SK-N-SH (cell line): ENCODE measurements around the gene ACACA.

Experiments
- FOXM1 ChIP-seq: IDR thresholded peaks from 2 replicates; pipeline ENCODE4 v1.4.0; 2012; ENCODE audit warnings: low read depth, mild to moderate bottlenecking
- GABPA ChIP-seq: IDR thresholded peaks from 2 replicates; pipeline ENCODE4 v1.4.0; 2012; ENCODE audit warnings: low read depth, mild to moderate bottlenecking
- NFIC ChIP-seq: IDR thresholded peaks from 2 replicates; pipeline ENCODE4 v1.4.0; 2012; ENCODE audit warnings: borderline replicate concordance
- POLR2AphosphoS5 ChIP-seq: IDR thresholded peaks from 2 replicates; pipeline ENCODE4 v1.6.1; 2012; ENCODE audit warnings: low read depth, low read length
- YY1 ChIP-seq: IDR thresholded peaks from 2 replicates; pipeline ENCODE4 v1.4.0; 2012; ENCODE audit warnings: low read depth, mild to moderate bottlenecking
- TF ChIP-seq, protein P1 (sequence below): fragments of 150-350 bp; IDR thresholded peaks from 2 replicates; pipeline ENCODE4 v1.6.1; 2017; ENCODE audit warnings: antibody characterized with exemption, low read length, low read depth, borderline replicate concordance
- TF ChIP-seq, protein P2 (sequence below): fragments of 200-600 bp; sonication (generic); IDR thresholded peaks from 2 replicates; pipeline ENCODE4 v1.6.1; 2017; ENCODE audit warnings: antibody characterized with exemption, mild to moderate bottlenecking, moderate library complexity
- TF ChIP-seq, protein P3 (sequence below): IDR thresholded peaks from 2 replicates; pipeline ENCODE4; 2012

GRCh38 chr17:37137906-37138514 lies 268.6 kb downstream of the ACACA start:
- TF ChIP-seq, protein P1, sequence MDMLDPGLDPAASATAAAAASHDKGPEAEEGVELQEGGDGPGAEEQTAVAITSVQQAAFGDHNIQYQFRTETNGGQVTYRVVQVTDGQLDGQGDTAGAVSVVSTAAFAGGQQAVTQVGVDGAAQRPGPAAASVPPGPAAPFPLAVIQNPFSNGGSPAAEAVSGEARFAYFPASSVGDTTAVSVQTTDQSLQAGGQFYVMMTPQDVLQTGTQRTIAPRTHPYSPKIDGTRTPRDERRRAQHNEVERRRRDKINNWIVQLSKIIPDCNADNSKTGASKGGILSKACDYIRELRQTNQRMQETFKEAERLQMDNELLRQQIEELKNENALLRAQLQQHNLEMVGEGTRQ, result no peak
- TF ChIP-seq, protein P2, sequence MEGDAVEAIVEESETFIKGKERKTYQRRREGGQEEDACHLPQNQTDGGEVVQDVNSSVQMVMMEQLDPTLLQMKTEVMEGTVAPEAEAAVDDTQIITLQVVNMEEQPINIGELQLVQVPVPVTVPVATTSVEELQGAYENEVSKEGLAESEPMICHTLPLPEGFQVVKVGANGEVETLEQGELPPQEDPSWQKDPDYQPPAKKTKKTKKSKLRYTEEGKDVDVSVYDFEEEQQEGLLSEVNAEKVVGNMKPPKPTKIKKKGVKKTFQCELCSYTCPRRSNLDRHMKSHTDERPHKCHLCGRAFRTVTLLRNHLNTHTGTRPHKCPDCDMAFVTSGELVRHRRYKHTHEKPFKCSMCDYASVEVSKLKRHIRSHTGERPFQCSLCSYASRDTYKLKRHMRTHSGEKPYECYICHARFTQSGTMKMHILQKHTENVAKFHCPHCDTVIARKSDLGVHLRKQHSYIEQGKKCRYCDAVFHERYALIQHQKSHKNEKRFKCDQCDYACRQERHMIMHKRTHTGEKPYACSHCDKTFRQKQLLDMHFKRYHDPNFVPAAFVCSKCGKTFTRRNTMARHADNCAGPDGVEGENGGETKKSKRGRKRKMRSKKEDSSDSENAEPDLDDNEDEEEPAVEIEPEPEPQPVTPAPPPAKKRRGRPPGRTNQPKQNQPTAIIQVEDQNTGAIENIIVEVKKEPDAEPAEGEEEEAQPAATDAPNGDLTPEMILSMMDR, result no peak
- TF ChIP-seq FOXM1 (no peak), NFIC (no peak), YY1 (no peak), GABPA (no peak), POLR2AphosphoS5 (no peak)
- TF ChIP-seq, protein P3, sequence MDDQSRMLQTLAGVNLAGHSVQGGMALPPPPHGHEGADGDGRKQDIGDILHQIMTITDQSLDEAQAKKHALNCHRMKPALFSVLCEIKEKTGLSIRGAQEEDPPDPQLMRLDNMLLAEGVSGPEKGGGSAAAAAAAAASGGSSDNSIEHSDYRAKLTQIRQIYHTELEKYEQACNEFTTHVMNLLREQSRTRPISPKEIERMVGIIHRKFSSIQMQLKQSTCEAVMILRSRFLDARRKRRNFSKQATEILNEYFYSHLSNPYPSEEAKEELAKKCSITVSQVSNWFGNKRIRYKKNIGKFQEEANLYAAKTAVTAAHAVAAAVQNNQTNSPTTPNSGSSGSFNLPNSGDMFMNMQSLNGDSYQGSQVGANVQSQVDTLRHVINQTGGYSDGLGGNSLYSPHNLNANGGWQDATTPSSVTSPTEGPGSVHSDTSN, result no peak
